GM19468 (cell line): ENCODE measurements around the gene HOPX.
"Not testable (repeated sequence)": the region's sequence is repeated elsewhere in the genome, so short reads cannot be mapped to it uniquely, and the experiment has no call there.

Experiments
- ATAC-seq: cut with Tn5 transposase; IDR thresholded peaks from one replicate; pipeline ENCODE4 v1.9.1; 2021; ENCODE audit warnings: mild to moderate bottlenecking, moderate library complexity, moderate number of reproducible peaks; ENCODE audit not compliant: unreplicated experiment; ENCODE audit errors: extremely low read depth

Gene HOPX

DNA sequence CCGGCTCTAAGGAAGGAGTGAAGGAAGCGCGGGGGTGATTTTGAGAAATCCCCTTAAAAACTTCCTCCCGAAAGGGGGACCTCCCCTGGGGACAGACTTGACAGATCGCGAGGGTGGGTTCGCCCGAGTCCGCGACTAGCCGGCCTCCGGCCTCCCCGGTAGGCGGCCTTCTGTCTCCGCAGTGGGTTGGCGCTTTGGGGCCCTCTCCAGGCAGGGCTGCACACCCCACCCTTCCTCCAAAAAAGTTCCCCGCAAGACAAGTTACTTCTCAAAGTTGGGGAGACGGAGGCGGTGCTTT, 24.8 kb downstream of the HOPX start:
- ATAC-seq, result no peak

DNA sequence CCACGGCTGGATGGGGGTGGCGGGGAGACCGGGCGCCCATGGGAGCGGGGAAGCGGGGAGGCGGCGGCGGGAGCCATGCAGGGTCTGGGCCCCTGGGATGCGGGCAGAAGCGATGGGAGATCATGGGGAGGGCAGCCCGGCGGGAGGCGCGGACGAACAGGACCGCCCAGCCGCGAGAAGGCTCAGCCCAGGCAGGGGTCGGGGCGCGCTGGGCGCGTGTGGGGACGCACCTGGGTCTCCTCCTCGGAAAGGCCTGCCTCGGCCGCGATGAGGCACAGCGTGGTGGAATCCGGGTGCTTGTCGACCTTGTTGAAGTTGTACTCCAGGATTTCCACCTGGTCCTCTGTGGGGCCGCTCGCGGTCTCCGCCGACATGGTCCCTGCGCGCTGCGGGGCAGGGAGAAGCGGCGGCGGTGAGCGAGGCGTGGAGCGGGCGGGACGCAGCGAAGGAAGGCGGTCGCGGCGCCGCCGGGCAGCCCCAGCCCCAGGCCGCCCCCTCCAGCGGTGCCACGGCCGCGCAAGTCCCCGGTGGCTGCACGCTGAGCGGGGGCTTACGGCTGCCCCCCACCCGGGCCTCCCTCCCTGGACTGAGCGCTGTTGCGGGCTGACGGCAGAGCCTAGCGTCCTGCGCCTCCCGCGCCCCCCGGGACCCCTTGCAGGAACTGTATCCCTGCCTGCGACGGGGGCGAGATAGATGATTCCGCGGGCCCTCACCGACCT, 25.3 kb downstream of the HOPX start:
- ATAC-seq, result no peak

DNA sequence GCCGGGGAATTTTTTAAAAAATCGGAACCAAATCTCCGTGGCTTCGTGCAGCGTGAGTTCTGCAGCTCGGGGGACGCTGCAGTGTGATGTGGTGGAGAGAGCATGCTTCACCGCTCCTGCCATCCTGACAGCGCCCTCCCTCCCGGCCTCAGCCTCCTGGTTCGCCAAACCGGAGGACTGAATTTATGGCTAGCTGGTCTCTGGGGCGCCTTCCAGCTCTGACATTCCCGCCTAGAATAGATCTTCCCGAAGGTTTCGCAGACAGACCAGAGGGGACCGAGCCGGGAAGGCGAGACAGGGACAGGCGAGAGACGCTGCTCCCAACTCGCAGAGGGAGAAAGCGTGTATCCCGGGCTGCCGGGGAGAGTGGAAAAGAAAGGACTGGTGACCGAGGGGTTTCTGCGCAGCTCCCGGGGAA, 25.9 kb downstream of the HOPX start:
- no peak for ATAC-seq

GRCh38 chr4:56654238-56654632, 26.9 kb downstream of the HOPX start:
- no peak for ATAC-seq

GRCh38 chr4:56653461-56654237, 27.4 kb downstream of the HOPX start:
- ATAC-seq, result no peak

GRCh38 chr4:56652196-56652595, 28.9 kb downstream of the HOPX start:
- ATAC-seq, result no peak

GRCh38 chr4:56651056-56651350, 30.1 kb downstream of the HOPX start:
- no peak for ATAC-seq

DNA sequence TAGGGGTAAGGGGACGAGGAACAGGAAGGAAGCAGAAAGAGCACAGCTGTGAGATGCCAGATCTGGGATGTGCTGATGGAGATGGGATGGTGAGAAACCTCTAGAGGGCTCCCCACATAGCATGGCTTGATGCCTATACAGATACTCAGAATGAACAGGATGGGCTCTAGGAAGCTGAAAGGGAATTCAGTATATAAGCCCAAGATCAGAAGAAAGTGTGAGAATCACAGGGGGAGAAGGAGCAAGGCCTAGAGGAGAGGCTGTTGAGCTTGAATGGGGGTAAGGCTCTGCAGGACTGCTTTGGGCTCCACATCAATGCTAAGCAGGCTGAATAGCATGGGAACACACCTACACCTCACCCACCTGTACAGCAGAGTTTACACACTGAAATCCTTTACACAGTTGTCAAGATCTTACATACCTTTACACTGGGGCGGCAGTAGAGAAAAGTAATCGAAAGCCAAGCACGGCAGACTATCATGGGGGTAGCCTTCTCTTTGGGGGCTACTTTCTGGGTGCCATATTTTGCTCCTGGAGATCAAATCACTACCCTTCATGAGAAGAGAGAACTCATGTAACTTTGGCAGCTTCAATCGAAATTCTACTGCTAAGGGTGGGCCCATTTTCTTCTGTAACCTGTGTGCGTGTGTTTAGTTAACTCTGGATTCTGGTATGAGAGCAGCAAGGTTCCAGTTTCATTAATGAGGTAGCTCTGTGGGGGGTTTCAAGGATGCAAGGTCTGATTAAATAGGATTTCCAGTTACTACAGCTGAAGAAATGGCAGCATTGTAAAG, 30.6 kb downstream of the HOPX start:
- no peak for ATAC-seq

DNA sequence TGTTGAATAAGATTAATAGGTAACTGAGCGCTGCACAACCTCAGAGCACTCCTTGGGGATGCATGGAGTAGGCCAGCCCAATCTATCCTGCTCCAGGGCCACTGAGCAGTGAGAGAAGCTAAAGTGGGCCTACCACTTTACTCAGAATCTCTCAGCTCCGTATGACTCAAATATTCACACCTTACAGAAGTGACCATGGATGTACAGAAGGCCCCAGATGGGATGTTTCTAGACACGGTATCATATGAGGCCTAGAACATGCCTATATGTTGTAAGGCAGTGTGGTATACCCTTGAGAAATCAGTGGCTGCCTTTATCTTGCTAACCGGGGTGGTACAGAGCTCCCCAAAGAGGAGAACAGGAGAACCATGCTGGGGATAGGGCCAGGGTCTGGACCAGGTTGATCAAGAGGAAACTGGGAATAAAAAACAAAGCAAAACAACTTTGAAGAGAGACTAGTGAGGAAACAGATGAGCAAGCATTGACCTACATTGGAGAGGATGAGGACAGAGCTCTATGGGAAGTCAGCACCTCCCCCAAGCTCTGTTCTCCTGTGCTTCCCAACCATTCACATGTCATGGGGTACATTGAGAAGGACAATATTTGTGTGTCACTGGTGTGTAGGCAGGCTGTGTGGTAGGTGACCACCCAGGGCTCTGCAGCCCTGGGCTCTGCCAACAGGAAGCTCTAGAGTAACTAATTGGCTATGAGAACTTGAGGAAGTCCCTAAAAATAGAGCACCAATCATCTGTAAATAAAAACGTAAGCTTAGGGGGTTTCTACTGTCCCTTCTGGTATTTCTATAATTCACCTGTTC, 31.4 kb downstream of the HOPX start:
- ATAC-seq, result no peak

GRCh38 chr4:56648824-56649151, 32.3 kb downstream of the HOPX start:
- ATAC-seq, result no peak

DNA sequence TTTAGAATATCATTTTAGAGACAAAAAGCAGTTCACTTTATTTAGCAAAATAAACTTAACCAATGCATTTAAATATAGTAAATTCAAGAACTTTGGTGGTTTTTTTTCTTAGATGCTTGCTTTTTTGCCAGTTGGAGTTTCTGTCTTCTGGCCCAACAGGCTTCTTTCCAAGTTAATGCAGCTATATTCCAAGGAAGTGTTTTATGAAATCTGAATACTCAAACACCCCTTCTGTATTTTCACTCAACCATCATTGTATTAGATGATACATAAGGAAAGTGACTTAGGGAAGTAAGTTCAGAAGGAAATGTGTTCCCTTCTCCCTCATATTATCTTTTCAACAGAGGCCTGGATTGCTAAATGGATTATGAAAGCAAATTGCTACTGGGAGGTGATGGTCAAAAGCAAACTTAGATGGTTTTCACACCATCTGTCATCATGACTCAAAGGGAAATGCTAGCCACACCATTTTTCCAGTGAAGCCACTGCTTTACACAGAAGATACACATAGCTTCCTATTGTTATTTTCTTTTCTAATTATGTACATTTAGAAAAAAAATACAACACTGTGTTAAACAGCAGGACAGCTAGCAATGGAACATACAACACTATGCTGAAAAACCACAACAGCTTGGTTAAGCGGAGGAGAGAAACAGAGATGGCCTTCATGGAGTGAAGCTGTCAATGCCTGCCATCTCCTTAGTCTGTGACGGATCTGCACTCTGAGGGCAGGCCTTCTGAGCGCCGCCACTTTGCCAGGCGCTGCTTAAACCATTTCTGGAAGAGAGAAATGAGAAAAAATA, 32.9 kb downstream of the HOPX start:
- no peak for ATAC-seq

DNA sequence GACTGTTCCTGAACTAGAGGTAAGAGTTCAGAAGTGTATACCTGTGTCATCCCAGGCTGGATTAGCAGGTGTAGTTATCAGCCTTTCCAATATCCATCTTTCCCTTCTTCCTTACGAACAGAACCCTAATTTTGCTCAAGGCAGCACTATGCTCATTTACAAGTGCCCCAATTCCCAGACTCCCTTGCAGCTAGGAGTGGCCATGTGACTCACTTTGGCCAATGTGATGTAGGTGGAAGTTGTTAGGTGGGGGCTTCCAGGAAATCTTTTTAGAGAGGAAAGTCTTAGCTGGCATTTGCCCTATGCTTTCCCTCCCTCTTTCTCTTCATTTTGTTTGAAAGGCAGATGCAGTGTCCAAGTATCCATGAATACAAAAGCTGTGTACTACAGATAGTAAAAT, 34.8 kb downstream of the HOPX start:
- no peak for ATAC-seq

DNA sequence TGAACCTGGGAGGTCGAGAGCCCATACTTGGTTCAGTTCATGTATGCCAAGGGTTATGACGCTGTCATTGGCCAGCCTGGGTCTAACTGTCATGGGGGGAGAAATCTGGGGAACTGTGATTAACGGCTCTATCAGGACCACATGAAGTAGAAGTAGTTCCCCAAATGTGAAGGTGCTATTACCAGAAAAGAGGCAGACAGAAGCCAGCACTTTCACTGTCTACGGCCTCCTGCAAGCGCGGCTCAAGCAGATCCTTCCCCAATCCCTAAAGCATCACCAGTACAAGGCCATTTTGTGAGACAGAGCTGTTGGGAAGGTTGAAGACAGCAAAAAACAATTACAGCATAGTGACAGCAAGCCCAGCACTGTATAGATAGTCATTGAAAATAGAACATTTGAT, 37.5 kb downstream of the HOPX start:
- ATAC-seq, result no peak

- no peak for ATAC-seq
Observed at GRCh38 chr4:56641494-56642051, 39.5 kb downstream of the HOPX start.

GRCh38 chr4:56640621-56641493, 40.2 kb downstream of the HOPX start:
- no peak for ATAC-seq

DNA sequence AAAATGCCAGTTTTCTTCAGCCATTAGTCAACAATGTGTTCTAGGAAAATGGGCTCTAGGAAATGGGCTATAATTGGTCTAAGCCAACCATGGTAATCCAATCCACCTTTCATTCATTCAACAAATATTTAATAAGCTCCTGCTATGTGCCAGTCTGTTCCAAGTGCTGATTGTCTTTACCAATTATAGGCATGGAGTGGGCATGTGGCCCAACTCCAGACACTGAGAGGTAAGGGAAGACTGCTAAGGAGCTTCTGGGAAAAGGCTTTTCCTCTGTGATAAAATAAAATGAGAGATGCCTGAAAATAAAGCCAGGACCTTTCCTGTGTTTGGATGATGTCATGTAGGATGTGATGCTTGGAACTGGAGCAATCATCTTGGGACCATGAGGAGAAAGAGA, 43.3 kb downstream of the HOPX start:
- ATAC-seq, result no peak

DNA sequence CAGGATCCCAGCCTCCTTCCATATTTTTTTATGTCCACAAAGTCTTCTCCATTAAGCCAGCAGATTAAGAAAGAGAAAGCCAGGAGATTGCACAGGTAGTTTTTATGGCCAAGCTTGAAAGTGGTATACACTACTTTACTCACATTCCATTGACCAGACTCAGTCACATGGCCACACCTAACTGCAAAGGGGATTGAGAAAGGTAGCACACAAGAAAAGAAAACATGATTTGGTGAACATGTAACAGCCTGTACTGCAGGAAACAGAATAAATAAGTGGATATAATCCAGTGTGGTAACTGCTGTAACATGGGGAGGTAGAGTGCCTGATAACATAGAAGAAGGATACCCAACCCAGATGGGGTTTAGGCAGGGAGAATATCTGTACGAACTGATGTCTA, 43.9 kb downstream of the HOPX start:
- ATAC-seq, result no peak

- ATAC-seq, result not testable (repeated sequence)
Observed at GRCh38 chr4:56634954-56635353, 46.1 kb downstream of the HOPX start.

DNA sequence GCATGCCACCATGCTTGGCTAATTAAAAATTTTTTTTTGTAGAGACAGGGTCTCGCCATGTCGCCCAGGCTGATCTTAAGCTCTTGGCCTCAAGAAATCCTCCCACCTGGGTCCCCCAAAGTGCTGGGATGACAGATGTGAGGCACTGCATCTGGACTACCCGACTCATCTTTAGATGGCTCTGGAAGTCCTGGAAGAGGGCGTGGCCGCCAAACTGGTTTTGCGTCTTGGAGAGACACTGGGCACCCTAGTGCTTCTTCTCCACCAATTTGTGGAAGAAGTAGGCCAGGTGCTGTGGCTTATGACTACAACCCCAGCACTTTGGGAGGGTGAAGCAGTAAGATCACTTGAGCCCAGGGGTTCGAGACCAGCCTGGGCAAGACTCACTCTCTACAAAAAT, 47.6 kb downstream of the HOPX start:
- no peak for ATAC-seq
